Measurements from ENCODE around the gene STX11. TPM values are rescaled to one million over a fixed set of nuclear protein-coding genes. Genes with fewer than 3 reads are reported as not detected.

Gene STX11
- total RNA-seq, 4 donors from 2014 or later, result 1.6 to 11.6 (median 2.4) TPM

GRCh38 chr6:144234399-144234798 is 84.1 kb downstream of the STX11 start:
- no peak for DNase-seq
- H3K36me3 ChIP-seq, result no peaks in the 10 kb centered on the region
- H3K27me3 ChIP-seq, result no peaks in the 10 kb centered on the region
- H3K9me3 ChIP-seq, result no peaks in the 10 kb centered on the region
- no peaks in the 10 kb centered on the region for H3K4me1 ChIP-seq
- H3K4me3 ChIP-seq, result no peak overlapping the region
- no peak overlapping the region for H3K27ac ChIP-seq
- no peak for TF ChIP-seq POLR2A (IDR thresholded peaks at IDR 0.05)
- TF ChIP-seq, protein P1, sequence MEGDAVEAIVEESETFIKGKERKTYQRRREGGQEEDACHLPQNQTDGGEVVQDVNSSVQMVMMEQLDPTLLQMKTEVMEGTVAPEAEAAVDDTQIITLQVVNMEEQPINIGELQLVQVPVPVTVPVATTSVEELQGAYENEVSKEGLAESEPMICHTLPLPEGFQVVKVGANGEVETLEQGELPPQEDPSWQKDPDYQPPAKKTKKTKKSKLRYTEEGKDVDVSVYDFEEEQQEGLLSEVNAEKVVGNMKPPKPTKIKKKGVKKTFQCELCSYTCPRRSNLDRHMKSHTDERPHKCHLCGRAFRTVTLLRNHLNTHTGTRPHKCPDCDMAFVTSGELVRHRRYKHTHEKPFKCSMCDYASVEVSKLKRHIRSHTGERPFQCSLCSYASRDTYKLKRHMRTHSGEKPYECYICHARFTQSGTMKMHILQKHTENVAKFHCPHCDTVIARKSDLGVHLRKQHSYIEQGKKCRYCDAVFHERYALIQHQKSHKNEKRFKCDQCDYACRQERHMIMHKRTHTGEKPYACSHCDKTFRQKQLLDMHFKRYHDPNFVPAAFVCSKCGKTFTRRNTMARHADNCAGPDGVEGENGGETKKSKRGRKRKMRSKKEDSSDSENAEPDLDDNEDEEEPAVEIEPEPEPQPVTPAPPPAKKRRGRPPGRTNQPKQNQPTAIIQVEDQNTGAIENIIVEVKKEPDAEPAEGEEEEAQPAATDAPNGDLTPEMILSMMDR (IDR thresholded peaks at IDR 0.05), result no peak

DNA sequence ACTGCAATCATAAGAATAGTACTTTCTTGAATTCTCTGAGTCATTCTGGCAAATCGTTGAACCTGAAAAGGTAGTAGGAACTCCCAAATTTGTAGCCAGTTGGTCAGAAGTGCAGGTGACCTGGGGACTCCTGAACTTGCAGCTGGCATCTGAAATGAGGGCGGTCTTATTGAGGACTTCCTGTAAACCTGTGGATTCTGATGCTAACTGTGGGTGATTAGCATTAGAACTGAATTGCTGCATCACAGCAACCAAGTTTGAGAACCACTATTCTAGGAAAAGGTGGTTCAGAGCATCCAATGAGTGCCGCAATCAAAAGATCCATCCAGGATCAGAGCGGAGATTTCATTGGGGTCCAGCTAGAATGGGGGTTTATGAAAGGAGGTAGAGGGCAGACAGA is 84.6 kb downstream of the STX11 start:
- no peaks in the 10 kb centered on the region for H3K36me3 ChIP-seq
- no peak for TF ChIP-seq POLR2A (IDR thresholded peaks at IDR 0.05)
- TF ChIP-seq, protein P1 (IDR thresholded peaks at IDR 0.05), result no peak
- no peaks in the 10 kb centered on the region for H3K9me3 ChIP-seq
- no peaks in the 10 kb centered on the region for H3K27me3 ChIP-seq
- H3K4me1 ChIP-seq, result no peaks in the 10 kb centered on the region
- H3K4me3 ChIP-seq, result no peak overlapping the region
- no peak for DNase-seq
- H3K27ac ChIP-seq, result no peak overlapping the region

Other genes starting within 250 kb of the STX11 start
- gene PLAGL1, start 142.3 kb upstream of the STX11 start, total RNA-seq, result 10 to 100 TPM; 12.1 to 27.2 (median 22.5) TPM
- gene SF3B5, start 54.9 kb upstream of the STX11 start, total RNA-seq, result 100 to 1,000 TPM in 1 of 4 donors, 10 to 100 TPM in 3; 66.8 to 114 (median 94.0) TPM
- 100 to 1,000 TPM in 2 of 4 donors, 10 to 100 TPM in 2; 61.1 to 579 (median 115) TPM for gene UTRN, start 134.8 kb downstream of the STX11 start, total RNA-seq